Left lobe of liver (tissue), 2 donors: ENCODE results near the gene HMCN2. TPM values are rescaled to one million over a fixed set of nuclear protein-coding genes. Genes with fewer than 3 reads are reported as not detected.

ENCODE experiments used
- ATAC-seq: fragments of 200-7000 bp; cut with Tn5 transposase; one replicate; pipeline ENCODE4 v1.9.1; 2020; ENCODE audit warnings: mild to moderate bottlenecking, moderate library complexity
- DNase-seq: peaks from one replicate; pipeline ENCODE4 v3.0.0-alpha.2; 2020; ENCODE audit warnings: low spot score
- total RNA-seq: library from RNA; stranded (reverse); gene quantifications from one replicate; pipeline ENCODE4 v1.2.1, GENCODE V29; 2021
- donor health status: DM: no; HTN: no; CAD: no; lungs with moderate emphysema.
- donor health status: DM: no; HTN: yes; CAD: no.

Gene HMCN2
- total RNA-seq, 1 donor from 2014 or later: 3.0 TPM

DNA sequence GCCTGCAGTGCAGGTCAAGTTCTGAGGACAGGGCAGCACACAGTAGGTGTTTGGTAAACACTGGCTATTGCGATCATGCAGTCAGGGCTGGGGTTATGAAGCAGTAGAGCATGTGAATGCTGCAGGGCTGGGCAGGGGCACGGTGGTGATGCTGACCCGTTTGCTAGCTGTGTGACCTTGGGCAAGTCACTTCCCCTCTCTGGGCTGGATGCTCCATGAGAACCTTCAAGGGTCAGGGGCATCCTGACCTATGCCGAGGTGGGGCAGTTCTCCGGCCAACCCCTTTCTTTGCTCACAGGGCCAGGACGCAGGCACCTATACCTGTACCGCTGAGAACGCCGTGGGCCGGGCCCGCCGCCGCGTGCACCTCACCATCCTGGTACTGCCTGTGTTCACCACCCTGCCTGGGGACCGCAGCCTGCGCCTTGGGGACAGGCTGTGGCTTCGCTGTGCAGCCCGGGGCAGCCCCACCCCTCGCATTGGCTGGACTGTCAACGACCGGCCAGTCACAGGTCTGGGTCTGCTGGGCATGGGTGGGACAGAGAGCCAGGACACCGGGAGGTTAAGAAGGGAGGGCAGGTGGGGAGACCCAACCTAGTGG is 140.2 kb downstream of the HMCN2 start:
- DNase-seq: no peak
- no peak for ATAC-seq

DNA sequence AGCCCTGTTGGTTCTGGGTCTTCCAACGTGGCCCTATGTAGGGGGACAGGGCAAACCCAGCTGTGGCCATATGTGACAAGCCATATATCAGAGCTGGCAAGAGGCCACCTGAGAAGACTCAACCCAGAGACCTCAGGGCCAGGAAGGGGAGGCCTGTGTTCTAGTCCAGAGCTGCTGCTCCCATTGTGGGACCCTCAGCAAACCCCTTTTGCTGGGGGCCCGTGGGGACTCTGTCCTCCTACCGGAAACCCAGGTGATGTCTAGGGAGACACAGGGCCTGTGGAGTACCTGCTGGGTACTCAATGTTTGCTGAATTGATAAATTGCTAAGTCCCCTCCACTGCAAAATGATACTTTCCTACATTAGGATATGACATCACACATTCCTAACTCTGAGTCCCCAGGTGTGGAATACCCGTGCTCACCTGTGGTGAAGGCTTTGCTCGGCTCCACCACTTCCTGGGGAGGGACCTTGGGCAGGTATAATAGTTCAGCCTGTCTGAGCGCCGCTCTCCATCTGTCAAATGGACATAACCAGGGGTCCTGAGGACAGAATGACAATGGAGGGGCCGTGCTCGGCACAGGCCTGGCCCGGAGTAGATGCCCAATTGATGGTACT is 140.8 kb downstream of the HMCN2 start:
- DNase-seq: no peak
- ATAC-seq: no peak

DNA sequence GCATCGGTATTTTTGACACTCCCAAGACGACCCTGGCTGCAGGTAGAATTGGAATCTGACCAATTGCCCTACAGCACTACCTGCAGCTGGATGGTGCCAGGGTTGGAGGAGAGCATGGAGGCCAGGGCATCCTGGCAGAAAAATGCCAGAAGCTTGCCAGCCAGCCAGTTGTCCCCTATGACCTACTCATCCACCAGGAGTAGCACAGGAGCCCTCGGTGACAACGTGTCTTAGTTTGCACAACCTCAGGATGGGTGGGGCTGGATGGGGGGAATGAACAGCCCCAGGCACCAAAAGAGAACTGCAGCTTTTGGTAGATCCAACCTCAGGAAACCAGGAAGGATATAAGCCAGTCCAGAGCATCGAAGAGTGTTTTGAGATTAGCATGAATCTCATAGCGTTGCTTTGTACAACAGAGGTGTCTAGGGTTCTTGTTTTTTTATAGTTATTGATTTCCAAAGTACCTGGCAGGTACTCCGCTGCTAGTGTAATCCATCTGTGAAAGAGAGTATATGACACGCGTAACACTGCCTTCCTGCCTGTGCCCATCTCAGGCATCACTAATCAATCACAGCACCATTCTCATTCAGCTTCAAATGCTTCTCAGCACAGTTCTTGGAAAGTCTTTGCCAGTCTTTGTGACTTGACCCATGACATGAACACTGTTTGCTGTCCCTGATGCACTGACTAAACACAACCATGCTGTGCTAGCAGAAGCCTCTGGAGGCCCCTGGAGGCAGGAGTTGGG is 142.5 kb downstream of the HMCN2 start:
- peak; percentile 90 for ATAC-seq
- peak; percentile 87 for DNase-seq

DNA sequence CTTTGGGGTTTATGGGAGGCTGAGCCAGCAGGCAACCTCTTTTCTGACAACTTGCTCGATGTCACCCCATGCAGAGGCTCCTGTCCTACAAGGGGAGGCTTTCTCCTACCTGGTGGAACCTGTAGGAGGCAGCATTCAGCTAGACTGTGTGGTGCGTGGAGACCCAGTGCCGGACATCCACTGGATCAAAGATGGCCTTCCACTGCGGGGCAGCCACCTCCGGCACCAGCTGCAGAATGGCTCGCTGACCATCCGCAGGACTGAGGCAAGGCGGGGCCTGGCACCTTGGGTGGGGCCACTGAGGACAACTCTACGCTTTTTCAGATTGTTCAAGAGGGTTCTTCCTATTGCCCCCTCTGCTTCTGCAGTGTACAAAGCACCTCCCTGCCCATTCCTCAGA is 143.1 kb downstream of the HMCN2 start:
- ATAC-seq (no peak), DNase-seq (no peak)

DNA sequence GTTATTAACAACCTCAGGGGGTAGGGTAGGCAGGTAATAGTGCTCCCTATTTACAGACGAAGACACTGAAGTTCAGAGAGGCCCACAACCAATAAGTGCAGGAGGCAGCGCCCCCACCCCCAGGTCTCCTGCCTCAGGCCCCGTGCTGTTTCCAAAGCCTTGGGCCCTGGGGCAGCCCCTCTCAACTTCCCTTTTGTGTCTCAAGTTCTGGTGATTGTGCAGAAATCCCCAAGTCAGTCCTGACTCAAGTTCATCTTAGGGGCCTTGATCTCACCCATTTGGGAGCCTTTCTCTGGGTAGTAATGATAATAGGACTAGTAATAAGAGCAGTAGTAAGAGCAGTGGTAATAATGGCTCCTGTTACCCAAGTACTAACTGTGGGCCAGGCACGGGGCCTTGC is 143.7 kb downstream of the HMCN2 start:
- DNase-seq (no peak), ATAC-seq (no peak)

DNA sequence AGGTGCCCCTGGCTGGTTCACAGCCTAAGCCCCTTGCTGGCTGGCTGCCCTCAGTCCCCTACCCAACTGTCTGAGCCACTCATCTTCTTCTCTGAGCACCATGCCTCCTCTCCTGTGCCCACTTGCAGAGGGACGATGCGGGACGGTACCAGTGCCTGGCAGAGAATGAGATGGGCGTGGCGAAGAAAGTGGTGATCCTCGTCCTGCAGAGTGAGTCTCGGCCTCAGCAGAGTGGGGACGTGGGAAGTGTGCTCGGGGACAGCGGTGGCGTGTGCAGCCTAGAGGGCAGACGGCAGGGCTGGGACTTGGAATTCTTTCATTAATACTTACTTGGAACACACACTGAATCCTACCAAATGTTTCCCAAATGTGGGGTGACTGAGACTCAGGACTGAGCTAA is 144.9 kb downstream of the HMCN2 start:
- ATAC-seq: no peak
- no peak for DNase-seq

DNA sequence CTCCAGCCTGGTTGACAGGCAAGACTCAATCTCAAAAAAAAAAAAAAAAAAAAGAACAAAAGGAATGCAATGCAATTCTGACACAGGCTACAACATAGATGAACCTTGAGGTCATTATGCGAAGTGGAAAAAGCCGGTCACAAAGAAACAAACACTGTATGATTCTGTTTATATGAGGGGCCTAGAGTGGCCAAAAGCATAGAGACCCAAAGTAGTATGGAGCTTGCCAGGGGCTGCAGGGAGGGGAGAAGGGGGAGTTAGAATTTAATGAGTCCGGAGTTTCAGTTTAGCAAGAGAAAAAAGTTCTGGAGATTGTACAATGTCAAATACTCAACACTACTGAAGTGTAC is 146.0 kb downstream of the HMCN2 start:
- ATAC-seq (no peak), DNase-seq (no peak)

DNA sequence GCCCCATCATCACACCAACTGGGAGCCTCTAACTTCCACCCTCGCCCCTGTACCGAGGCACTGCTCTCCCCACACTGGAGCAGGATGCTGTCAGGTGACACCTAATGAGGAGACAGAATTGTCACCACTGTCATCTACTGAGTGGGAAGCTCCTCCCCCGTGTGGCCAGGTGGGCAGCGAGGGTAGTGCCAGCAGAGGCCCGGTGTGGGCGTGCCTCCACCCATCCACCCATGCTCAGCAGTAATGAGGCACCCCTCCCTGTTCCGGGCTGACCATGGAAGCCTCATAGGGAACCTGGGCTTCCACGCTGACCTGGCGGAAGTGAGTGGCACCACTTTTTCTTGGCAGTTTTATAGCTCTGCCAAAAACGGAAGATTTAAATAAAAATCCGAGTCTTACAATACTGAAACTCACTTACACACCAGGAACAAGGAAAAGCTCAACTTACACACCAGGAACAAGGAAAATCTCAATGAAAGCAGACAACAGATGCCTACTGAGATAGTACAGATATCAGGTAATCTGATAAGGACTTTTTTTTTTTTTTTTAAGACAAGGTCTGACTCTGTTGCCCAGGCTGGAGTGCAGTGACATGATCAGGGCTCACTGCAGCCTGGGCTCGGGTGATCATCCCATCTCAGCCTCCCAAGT is 148.6 kb downstream of the HMCN2 start:
- no peak for DNase-seq
- ATAC-seq: no peak

DNA sequence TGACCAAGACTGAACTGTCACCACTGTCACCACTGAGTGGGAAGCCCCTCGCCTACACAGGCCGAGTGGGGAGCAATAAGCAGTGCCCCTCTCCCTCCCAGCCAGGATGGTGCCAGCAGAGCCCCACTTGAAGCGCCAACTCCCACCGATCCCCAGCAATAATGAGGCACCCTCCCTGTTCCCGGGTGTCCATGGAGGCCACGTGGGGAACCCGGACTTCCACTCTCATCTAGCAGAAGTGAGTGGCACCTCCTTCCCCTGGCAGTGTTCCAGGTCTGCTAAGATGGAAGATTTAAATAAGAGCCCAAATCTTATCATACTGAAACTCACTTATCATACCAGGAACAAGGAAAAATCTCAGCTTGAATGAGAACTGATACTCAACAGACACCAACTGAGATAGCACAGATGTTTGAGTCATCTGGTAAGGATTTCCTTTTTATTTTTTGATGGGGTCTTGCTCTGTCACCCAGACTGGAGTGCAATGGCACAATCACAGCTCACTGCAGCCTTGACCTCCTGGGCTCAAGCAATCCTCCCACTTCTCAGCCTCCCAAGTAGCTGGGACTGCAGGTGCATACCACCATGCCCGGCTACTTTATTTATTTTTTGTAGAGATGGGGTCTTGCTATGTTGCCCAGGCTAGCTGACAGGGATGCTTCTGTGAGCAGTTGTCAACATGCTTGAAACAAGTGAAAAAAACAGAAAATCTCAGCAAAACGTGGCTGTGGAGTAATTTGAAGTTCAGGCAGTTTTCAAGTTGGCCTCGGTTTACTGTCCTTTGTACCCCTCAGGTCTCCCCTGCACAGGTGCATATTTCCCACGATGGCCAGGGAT is 149.6 kb downstream of the HMCN2 start:
- ATAC-seq (no peak), DNase-seq (no peak)

DNA sequence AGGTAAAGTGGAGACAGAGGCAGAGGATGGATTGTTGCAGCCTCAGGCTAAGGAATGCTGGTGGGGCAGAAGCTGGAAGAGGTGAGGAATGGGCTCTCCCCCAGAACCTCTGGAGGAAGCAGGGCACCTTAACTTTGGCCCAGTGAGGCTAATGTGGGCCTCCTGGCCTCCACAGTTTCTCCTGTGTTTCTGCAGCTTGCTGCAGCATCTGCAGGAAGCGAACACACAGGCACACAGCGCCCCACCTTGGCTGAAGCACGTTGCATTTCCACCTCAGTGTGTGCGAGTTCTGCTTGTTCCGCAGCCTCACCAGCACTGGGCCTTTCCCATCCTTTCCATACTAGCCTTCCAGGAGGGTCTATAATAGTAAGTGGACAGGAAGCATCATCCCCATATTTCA is 152.0 kb downstream of the HMCN2 start:
- ATAC-seq: peak; percentile 15
- no peak for DNase-seq

DNA sequence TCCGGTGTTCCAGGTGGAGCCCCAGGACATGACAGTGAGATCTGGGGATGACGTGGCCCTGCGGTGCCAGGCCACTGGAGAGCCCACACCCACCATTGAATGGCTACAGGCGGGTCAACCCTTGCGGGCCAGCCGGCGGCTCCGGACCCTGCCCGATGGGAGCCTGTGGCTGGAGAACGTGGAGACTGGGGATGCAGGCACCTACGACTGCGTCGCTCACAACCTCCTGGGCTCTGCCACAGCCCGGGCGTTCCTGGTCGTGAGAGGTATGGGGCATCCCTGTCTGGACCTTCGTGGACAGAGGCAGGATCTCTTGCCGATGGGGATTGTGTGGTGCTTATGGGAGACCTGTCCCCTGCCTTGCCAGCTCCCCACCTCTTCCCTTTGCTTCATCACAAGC is 153.2 kb downstream of the HMCN2 start:
- DNase-seq (no peak), ATAC-seq (no peak)

DNA sequence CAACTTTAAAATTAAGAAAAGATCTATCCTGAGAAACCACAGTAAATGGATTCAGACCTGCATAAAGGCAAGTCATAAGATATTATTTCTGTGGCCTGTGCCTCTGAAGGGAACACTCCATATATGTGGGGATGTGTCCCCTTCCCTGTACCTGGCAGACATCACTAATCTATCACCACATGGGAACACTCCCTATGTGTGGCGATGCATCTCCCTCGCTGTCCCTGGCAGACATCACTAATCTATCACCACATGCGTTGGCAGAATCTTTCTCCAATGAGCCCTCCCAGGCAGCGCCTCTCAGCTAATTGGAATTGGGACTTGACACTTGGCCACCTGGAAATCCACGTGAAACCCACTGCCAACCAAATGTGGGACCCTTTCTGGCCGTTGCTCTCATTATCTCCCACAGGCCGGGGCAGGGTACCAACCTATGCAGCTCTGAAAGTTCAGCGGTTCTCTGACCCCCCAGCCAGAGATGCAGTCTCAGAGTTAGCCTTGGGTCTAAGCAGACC is 154.0 kb downstream of the HMCN2 start:
- no peak for DNase-seq
- ATAC-seq: no peak

DNA sequence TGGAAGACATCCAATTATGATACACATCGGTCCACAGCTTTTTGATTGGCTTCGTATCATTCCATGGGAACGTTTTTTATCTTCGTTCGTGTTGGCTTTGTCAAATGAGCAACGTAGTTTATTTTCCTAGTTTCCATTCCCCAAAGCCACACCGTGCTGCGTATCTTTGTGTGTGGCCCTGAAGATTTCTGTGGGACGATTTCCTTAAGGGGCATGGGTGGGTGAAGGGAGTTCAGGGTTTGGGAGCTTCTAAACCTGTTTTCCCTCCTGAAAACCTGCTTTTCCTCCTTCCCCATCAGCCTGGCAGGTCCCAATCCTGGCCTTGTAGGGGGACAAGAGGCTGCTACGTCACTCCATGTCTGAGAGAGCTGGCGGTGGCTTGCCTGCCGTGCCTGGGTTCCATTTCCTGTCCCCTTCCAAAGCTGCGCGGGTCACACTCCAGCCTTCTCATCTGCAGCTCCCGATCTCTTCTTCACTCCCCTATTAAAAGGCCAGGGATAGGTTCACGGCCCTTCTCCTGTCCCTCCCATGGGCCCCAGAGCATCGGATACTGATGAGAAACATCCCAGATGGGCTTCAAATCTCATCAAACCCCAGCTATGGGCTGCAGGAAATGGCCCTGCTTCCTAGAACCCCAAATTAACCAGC is 155.7 kb downstream of the HMCN2 start:
- ATAC-seq (no peak), DNase-seq (no peak)

DNA sequence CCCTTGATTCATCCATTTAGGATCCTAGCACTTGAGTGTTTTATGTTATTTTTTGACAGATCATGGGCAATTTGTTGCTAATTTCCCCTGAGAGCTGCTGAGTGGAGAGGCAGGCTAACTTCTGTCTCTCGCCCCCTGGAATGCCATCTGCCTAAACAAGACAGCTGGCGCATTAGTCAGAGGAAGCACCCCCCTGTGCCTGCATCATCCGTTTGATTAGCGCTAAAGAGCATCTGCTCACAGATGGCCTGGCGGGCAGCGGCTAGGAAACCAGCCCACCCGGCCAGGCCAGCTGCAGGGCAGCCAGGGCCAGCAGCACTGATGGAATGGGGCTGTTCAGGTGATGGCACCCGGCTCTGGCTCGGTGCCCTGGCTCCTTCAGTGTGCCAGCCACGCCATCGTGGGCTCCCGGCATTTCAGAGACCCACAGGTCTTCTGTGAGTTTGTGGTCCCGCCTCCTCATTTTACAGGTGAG is 156.3 kb downstream of the HMCN2 start:
- DNase-seq (no peak), ATAC-seq (no peak)

DNA sequence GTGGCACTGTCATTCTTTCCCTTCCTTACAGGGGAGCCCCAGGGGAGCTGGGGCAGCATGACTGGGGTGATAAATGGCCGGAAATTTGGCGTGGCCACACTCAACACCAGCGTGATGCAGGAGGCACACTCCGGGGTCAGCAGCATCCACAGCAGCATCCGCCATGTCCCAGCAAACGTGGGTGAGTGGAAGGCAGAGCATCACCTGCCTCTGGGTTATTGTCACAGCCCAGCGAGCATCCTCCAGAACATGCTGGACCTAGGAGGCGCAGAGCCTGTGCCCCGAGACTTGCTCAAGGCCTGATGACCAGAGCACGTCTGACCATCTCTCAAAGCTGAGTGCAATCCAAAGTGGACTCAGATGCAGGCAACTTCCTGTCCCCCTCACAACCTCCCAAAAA is 157.0 kb downstream of the HMCN2 start:
- ATAC-seq (no peak), DNase-seq (no peak)

DNA sequence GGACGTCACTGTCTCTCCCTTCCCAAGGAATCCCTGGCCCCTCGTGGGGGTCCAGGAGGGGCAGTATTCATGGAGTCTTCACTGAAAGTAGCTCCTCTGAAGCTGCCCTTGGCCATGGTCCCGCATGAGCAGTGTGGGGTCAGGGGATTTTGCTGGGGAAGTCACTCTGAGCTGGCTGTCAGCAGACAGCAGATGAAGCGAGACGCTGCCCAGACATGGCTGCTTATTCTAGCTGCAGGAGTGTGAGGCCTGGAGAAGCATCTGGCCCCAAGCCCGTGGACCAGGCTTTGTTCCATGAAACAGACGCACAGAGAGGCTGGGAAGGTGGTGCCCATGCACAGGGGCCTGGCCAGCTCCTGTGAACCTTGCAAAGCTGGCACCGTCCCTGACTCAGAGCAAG is 157.7 kb downstream of the HMCN2 start:
- no peak for ATAC-seq
- no peak for DNase-seq

DNA sequence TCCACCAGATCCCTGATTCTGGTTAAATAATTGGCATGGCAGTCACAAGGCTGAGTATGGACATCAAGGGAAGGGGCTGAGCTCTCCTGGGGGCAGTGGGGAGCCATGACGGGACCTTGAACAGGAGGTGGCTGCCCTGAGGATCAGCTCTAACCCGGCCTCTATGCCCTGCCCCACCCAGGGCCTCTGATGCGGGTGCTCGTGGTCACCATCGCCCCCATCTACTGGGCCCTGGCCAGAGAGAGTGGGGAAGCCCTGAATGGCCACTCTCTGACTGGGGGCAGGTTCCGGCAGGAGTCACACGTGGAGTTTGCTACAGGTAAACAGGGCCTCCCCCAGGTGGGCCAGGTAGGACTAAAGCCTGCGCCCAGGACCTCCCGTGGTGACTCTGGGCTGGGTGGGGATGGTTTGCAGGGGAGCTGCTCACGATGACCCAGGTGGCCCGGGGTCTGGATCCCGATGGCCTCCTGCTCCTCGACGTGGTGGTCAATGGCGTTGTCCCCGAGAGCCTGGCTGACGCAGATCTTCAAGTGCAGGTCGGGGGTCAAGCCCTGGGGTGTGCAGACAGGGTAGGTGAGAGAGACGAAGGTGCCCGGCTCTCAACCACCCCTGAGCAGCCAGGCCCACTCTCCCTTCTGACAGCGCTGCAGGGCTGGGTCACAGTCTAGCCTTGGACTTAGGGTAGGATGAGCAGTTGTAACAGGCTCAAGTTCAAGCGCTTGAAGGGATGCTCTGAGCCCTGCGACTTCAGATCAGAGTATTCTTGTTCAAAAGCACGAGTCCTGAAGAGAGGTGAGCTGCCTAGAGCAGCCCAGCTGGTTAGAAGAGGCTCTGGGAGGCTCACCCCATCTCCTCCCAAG is 159.3 kb downstream of the HMCN2 start:
- DNase-seq (no peak), ATAC-seq (no peak)

DNA sequence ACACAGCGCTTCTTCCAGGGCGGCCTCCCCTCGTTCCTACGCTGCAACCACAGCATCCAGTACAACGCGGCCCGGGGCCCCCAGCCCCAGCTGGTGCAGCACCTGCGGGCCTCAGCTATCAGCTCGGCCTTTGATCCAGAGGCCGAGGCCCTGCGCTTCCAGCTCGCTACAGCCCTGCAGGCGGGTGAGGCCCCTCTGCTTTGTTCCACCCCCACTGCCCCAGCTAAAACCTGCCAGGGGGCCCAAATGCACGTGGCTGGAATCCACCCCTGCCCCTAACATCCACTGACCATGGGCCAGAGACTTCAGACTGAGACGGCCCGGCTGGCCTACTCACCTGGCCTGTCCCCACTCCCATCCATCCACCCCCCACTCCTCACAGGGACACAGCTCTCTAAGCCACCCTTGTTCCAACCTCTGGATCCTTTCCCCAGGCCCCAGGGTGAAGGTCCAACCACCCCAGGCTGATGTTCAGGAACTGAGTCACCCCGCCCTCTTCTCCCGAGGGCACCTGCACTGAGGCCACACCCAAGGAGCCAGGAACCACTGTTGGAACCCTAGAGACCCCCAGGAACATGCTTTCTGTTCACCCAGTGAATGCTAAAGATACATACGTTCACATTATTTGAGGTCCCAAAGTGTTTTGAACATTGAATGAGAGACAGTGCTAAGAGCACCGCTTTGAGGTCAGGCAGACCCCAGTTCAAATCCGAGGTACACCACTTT is 160.3 kb downstream of the HMCN2 start:
- ATAC-seq: no peak

DNA sequence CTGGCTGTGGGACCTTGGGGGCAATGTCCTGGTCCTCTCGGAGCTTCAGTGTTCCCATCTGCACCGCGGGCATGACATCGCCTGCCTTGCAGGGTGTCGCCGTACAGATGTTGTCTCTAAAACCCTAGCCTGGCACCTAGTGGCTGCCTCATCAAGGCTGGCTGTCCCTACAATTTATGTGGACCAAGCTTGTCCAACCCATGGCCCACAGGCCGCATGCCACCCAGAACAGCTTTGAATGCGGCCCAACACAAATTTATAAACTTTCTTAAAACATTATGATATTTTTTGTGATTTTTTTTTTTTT is 160.9 kb downstream of the HMCN2 start:
- ATAC-seq: no peak
- no peak for DNase-seq

More for the DNA sequence above, 160.3 kb downstream of the HMCN2 start:
- no peak for DNase-seq
